Panc1 (cell line): ENCODE results near the gene MAGEA10. TPM values are rescaled to one million over a fixed set of nuclear protein-coding genes. Genes with fewer than 3 reads are reported as not detected.

Source experiments
- ATAC-seq: fragments of 200-7000 bp; cut with Tn5 transposase; 2 replicates; pipeline ENCODE4 v1.9.1; 2020; ENCODE audit warnings: mild to moderate bottlenecking, moderate library complexity
- BruUV-seq: library from RNA; stranded (reverse); fragments of 400-500 nt; replicated peaks from 2 replicates; lab custom pipeline; 2021; lab: Mats Ljungman, UMichigan
- CTCF ChIA-PET: fragments of 300-600 bp; sonication (Branson Sonifier 250); formaldehyde crosslinking; loops from one replicate; lab custom pipeline; 2022; ENCODE audit warnings: antibody characterized with exemption; lab: Charles Lee
- POLR2A ChIA-PET: fragments of 300-600 bp; sonication (Branson Sonifier 250); formaldehyde crosslinking; loops from one replicate; lab custom pipeline; 2022; ENCODE audit warnings: antibody characterized with exemption; lab: Charles Lee
- DNase-seq: peaks from one replicate; pipeline ENCODE4 v3.0.0-alpha.2; 2010; ENCODE audit warnings: low read depth, low spot score
- H3K27ac ChIP-seq: 2 replicates; pipeline ENCODE4 v1.5.1; 2011; ENCODE audit warnings: mild to moderate bottlenecking, low read length, inconsistent platforms
- H3K27me3 ChIP-seq: fragments of 200-500 bp; sonication (Bioruptor generic); 2 replicates; pipeline ENCODE4 v1.6.0; 2014; ENCODE audit warnings: low read length, inconsistent platforms; ENCODE audit not compliant: control insufficient read depth, insufficient read depth
- H3K36me3 ChIP-seq: fragments of 200-500 bp; sonication (Bioruptor generic); 2 replicates; pipeline ENCODE4 v1.5.1; 2014; ENCODE audit warnings: inconsistent platforms, mild to moderate bottlenecking, low read length, moderate library complexity; ENCODE audit not compliant: control insufficient read depth, insufficient read depth
- H3K4me1 ChIP-seq: 2 replicates; pipeline ENCODE4 v1.5.1; 2011; ENCODE audit warnings: inconsistent platforms, mild to moderate bottlenecking, low read length, moderate library complexity; ENCODE audit not compliant: control insufficient read depth, insufficient read depth
- H3K4me3 ChIP-seq, 2 experiments: 2 replicates each; pipeline ENCODE4 v1.5.1; 2011 to 2012; ENCODE audit warnings: low read depth in 2 of 2, low read length in 2 of 2, mild to moderate bottlenecking in 2 of 2, inconsistent platforms in 1 of 2, moderate library complexity in 1 of 2
- H3K9me3 ChIP-seq: fragments of 200-500 bp; sonication (Bioruptor generic); 2 replicates; pipeline ENCODE4 v1.5.1; 2014; ENCODE audit warnings: low read depth, mild to moderate bottlenecking, inconsistent platforms, low read length, moderate library complexity; ENCODE audit not compliant: control insufficient read depth, insufficient read depth
- POLR2AphosphoS5 ChIP-seq: IDR thresholded peaks from 2 replicates; pipeline ENCODE4 v1.6.1; 2012; ENCODE audit warnings: mild to moderate bottlenecking, low read depth, low read length, moderate library complexity
- SIN3A ChIP-seq: IDR thresholded peaks from 2 replicates; pipeline ENCODE4 v1.6.1; 2012; ENCODE audit warnings: low read depth, mild to moderate bottlenecking, low read length, moderate library complexity, borderline replicate concordance; ENCODE audit not compliant: insufficient read depth
- TCF7L2 ChIP-seq: IDR thresholded peaks from 2 replicates; pipeline ENCODE4 v1.6.1; 2011; ENCODE audit warnings: mild to moderate bottlenecking, low read depth, low read length, inconsistent platforms
- in situ Hi-C: cut with HindIII; loops from 2 replicates; pipeline ENCODE4 v1.10.0; 2016; ENCODE audit warnings: low sequenced_read_pairs, low pct_unique_long_range_greater_than_20kb
- intact Hi-C: fragments of 100-400 bp; cut with micrococcal nuclease; formaldehyde crosslinking; loops from one replicate; pipeline ENCODE4 v1.10.0; 2022; ENCODE audit not compliant: unreplicated experiment
- total RNA-seq: library from RNA; stranded (reverse); gene quantifications from one replicate; pipeline ENCODE4 v1.2.1, GENCODE V29; 2021; ENCODE audit not compliant: unreplicated experiment
- TF ChIP-seq, protein P1 (sequence below): fragments of 450-650 bp; IDR thresholded peaks from 2 replicates; pipeline ENCODE4 v1.5.1; 2017; ENCODE audit warnings: mild to moderate bottlenecking
- TF ChIP-seq, protein P2 (sequence below), 2 experiments: IDR thresholded peaks; 2 replicates each; pipeline ENCODE4 v1.6.1; 2011 to 2012; ENCODE audit warnings: low read depth in 2 of 2, control low read depth in 1 of 2, low read length in 1 of 2, mild to moderate bottlenecking in 1 of 2, moderate library complexity in 1 of 2; ENCODE audit not compliant: insufficient read depth in 1 of 2

The MAGEA10 gene
- total RNA-seq, 1 experiment from 2014 or later: not detected

DNA sequence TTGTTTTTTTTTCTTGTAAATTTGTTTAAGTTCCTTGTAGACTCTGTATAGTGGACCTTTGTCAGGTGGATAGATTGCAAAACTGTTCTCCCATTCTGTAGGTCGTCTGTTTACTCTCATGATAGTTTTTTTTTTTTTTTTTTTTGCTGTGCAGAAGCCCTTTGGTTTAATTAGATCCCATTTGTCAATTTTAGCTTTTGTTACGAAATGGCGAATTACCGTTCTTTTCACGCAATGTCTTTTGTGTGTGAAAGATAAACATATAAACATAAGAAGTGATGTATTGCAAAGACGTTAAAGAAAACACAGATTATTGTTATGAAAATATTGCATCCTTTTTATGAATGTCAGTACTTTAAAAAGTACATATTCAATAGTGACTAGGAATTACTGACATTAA, 34.5 kb downstream of the MAGEA10 start:
- Histone ChIP-seq H3K27me3 (no peaks in the 10 kb centered on the region), H3K4me3 (no peak overlapping the region), H3K9me3 (no peaks in the 10 kb centered on the region), H3K36me3 (no peaks in the 10 kb centered on the region), H3K27ac (no peak overlapping the region), H3K4me1 (no peaks in the 10 kb centered on the region)
- TF ChIP-seq TCF7L2: no peak
- TF ChIP-seq, protein P1, sequence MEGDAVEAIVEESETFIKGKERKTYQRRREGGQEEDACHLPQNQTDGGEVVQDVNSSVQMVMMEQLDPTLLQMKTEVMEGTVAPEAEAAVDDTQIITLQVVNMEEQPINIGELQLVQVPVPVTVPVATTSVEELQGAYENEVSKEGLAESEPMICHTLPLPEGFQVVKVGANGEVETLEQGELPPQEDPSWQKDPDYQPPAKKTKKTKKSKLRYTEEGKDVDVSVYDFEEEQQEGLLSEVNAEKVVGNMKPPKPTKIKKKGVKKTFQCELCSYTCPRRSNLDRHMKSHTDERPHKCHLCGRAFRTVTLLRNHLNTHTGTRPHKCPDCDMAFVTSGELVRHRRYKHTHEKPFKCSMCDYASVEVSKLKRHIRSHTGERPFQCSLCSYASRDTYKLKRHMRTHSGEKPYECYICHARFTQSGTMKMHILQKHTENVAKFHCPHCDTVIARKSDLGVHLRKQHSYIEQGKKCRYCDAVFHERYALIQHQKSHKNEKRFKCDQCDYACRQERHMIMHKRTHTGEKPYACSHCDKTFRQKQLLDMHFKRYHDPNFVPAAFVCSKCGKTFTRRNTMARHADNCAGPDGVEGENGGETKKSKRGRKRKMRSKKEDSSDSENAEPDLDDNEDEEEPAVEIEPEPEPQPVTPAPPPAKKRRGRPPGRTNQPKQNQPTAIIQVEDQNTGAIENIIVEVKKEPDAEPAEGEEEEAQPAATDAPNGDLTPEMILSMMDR: no peak
- no peak for TF ChIP-seq POLR2AphosphoS5
- no peak for TF ChIP-seq SIN3A
- no peak for ATAC-seq
- ChIA-PET CTCF (no interaction called here), POLR2A (no interaction called here)
- in situ Hi-C loops: no loop called here
- intact Hi-C loops: no loop called here
- BruUV-seq: no TSS peak
- DNase-seq: no peak

DNA sequence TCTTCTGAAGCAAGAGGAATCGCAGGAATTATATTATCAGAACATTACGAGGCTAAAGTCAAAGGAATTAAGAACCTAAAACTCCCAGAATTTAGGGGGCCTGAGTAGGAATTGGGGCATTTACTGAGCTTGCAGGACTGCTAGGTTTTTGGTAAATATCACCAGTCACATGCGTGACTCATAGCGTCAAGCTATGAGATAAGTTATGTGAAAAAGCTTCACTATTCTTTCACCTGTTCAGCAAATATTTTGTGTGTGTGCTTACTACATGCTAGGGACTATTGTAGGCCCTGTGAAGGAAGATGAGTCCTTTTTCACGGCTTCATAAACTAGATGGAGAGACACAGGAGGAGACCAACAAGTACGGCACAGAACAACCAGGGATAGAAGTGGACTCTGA, 52.2 kb downstream of the MAGEA10 start:
- POLR2A ChIA-PET: interaction anchor here (0.6 kb wide), 1 partner anchor 759 kb away, joined by 7 read pairs; no protein-coding TSS in a partner anchor
- TF ChIP-seq, protein P2, sequence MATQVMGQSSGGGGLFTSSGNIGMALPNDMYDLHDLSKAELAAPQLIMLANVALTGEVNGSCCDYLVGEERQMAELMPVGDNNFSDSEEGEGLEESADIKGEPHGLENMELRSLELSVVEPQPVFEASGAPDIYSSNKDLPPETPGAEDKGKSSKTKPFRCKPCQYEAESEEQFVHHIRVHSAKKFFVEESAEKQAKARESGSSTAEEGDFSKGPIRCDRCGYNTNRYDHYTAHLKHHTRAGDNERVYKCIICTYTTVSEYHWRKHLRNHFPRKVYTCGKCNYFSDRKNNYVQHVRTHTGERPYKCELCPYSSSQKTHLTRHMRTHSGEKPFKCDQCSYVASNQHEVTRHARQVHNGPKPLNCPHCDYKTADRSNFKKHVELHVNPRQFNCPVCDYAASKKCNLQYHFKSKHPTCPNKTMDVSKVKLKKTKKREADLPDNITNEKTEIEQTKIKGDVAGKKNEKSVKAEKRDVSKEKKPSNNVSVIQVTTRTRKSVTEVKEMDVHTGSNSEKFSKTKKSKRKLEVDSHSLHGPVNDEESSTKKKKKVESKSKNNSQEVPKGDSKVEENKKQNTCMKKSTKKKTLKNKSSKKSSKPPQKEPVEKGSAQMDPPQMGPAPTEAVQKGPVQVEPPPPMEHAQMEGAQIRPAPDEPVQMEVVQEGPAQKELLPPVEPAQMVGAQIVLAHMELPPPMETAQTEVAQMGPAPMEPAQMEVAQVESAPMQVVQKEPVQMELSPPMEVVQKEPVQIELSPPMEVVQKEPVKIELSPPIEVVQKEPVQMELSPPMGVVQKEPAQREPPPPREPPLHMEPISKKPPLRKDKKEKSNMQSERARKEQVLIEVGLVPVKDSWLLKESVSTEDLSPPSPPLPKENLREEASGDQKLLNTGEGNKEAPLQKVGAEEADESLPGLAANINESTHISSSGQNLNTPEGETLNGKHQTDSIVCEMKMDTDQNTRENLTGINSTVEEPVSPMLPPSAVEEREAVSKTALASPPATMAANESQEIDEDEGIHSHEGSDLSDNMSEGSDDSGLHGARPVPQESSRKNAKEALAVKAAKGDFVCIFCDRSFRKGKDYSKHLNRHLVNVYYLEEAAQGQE (IDR thresholded peaks at IDR 0.05; ENCODE audit: insufficient read depth in 1 of 2, low read depth in 2 of 2, low read length in 1 of 2): no peak
- no peak for TF ChIP-seq SIN3A
- TF ChIP-seq TCF7L2: no peak
- no peak for TF ChIP-seq POLR2AphosphoS5
- DNase-seq (no peak), ATAC-seq (no peak)
- in situ Hi-C loops (no loop called here), intact Hi-C loops (no loop called here)
- H3K4me3 ChIP-seq: no peak overlapping the region
- H3K27ac ChIP-seq: no peak overlapping the region
- no peaks in the 10 kb centered on the region for H3K4me1 ChIP-seq
- H3K9me3 ChIP-seq: no peaks in the 10 kb centered on the region
- no TSS peak for BruUV-seq
- CTCF ChIA-PET: no interaction called here
- no peaks in the 10 kb centered on the region for H3K36me3 ChIP-seq
- H3K27me3 ChIP-seq: no peaks in the 10 kb centered on the region

Other genes starting within 250 kb of the MAGEA10 start
- gene MAGEA4, start 225.7 kb downstream of the MAGEA10 start, total RNA-seq: not detected
- gene GABRE, start 163.9 kb downstream of the MAGEA10 start, total RNA-seq: 0.18 TPM